Effector CD8-positive, alpha-beta T cell (primary cell): ENCODE measurements around the gene CCR2.
"Not testable (repeated sequence)": the region's sequence is repeated elsewhere in the genome, so short reads cannot be mapped to it uniquely, and the experiment has no call there.

ENCODE experiments used
- DNase-seq: peaks from one replicate; lab custom pipeline; 2025; lab: John Stamatoyannopoulos, UW

The CCR2 gene

DNA sequence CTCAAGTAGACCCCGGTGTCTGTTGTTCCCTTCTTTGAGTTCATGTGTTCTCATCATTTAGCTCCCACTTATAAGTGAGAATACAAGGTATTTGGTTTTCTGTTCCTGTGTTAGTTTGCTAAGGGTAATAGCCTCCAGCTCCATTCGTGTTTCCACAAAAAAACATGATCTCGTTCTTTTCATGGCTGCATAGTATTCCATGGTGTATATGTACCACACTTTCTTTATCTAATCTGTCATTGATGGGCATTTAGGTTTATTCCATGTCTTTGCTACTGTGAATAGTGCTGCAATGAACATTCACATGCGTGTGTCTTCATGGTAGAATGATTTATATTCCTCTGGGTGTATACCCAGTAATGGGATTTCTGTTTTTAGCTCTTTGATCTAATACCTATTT, 49.0 kb downstream of the CCR2 start:
- DNase-seq: not testable (repeated sequence)

- no peak for DNase-seq
Observed at GRCh38 chr3:46405301-46406019, 51.5 kb downstream of the CCR2 start.

- no peak for DNase-seq
Observed at GRCh38 chr3:46406443-46406787, 52.5 kb downstream of the CCR2 start.

- no peak for DNase-seq
Observed at GRCh38 chr3:46406788-46407611, 53.1 kb downstream of the CCR2 start, which contains the start of the genes CCR5AS and CCRL2. Gene CCR5AS, minus strand, starts transcription at chr3:46407066. Gene CCRL2, plus strand, starts transcription at chr3:46407259. Its CDS starts 821 bp downstream, at chr3:46408080.

GRCh38 chr3:46407970-46408369, 54.1 kb downstream of the CCR2 start:
- no peak for DNase-seq

DNA sequence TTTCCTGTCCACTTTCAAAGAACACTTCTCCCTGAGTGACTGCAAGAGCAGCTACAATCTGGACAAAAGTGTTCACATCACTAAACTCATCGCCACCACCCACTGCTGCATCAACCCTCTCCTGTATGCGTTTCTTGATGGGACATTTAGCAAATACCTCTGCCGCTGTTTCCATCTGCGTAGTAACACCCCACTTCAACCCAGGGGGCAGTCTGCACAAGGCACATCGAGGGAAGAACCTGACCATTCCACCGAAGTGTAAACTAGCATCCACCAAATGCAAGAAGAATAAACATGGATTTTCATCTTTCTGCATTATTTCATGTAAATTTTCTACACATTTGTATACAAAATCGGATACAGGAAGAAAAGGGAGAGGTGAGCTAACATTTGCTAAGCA, 54.9 kb downstream of the CCR2 start:
- no peak for DNase-seq

DNA sequence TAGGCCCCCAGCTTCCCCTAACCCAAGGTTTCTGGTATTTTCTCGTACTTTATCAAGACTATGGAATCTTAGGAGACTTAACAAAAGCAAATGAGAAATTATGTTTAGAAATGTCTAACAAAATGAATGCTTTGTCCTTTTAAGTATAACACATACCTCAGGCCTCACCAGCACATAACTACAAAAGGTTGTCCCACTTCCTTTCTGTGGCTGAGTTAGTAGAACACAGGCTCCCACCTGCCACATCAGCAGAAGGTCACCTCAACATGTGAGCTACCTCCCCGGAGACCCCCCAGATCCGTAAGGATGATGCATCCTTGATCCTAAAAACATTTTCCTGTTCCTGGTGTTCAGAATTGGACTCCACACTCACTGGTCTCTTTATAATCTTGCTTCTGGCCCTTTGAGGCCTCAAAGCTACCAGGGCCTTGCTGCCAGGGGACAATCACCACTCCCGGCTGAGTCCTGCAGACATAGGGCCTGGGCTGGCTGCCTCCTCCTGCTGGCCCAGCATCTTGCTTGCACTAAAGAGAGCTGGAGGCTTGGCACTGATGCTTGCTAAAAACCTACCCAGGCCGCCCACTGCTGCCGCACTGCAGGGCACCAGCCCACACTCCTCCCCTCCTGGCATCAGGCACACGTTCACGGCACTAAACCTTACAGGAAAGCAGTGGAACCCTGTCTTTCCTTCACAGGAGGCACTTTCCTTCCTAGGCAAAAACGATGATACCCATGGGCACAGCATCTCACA, 56.0 kb downstream of the CCR2 start:
- no peak for DNase-seq
